ENCODE measurements around the gene PPM1H. TPM values are rescaled to one million over a fixed set of nuclear protein-coding genes. Genes with fewer than 3 reads are reported as not detected.

PPM1H gene
- total RNA-seq, 1 donor from 2014 or later = 21.6 TPM

DNA sequence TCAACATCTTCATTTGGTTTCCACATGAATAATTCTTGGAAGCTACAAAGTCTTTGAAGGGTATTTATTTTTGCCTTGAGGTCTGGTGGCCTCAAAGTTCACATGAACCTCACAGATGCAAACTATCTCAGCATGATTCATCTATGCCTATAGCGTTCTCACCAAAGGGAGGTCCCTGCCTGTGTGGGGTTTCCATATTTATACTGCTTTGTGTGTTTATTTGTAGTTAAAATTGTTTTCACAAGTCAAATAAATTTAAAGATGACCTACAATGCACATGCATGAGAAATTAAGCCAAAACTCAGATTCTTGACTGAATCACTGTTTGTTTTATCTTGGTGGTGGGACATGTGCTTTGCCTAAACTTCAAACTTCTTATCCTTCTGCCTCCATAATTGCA is 176.7 kb downstream of the PPM1H start:
- Histone ChIP-seq H3K36me3 (ENCODE audit: control insufficient read depth, insufficient read depth, low read length) (no peaks in the 10 kb centered on the region), H3K27me3 (ENCODE audit: control insufficient read depth, insufficient read depth, low read length) (no peaks in the 10 kb centered on the region), H3K4me3 (ENCODE audit: low read depth, low read length) (no peak overlapping the region)
- TF ChIP-seq, protein P1, sequence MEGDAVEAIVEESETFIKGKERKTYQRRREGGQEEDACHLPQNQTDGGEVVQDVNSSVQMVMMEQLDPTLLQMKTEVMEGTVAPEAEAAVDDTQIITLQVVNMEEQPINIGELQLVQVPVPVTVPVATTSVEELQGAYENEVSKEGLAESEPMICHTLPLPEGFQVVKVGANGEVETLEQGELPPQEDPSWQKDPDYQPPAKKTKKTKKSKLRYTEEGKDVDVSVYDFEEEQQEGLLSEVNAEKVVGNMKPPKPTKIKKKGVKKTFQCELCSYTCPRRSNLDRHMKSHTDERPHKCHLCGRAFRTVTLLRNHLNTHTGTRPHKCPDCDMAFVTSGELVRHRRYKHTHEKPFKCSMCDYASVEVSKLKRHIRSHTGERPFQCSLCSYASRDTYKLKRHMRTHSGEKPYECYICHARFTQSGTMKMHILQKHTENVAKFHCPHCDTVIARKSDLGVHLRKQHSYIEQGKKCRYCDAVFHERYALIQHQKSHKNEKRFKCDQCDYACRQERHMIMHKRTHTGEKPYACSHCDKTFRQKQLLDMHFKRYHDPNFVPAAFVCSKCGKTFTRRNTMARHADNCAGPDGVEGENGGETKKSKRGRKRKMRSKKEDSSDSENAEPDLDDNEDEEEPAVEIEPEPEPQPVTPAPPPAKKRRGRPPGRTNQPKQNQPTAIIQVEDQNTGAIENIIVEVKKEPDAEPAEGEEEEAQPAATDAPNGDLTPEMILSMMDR (IDR thresholded peaks at IDR 0.05; ENCODE audit: insufficient read depth, low read length, poor library complexity, severe bottlenecking) = no peak
- peak; percentile 18 for DNase-seq (ENCODE audit: low read depth)

DNA sequence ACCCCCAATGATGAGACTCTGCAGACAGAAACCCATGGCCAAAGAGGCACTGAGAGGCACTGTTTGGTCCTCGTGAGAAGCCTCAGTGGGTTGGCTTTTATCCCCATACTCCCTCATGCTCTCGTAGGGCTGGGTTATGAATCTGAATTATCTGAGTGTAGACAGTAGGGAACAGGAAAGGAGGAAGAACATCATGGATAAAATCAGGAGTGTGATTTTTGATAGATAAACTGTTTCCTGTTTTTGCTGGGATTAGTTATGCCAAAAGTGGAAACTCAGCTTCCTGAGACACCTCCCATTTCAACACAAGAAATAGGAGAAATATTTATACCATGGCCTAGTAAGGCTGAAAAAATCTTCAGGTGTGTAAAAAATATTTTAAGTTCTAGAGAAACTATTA is 177.9 kb downstream of the PPM1H start:
- no peaks in the 10 kb centered on the region for H3K36me3 ChIP-seq (ENCODE audit: control insufficient read depth, insufficient read depth, low read length)
- no peak for DNase-seq (ENCODE audit: low read depth)
- TF ChIP-seq, protein P1 (IDR thresholded peaks at IDR 0.05; ENCODE audit: insufficient read depth, low read length, poor library complexity, severe bottlenecking) = no peak
- H3K27me3 ChIP-seq (ENCODE audit: control insufficient read depth, insufficient read depth, low read length) = no peaks in the 10 kb centered on the region
- H3K4me3 ChIP-seq (ENCODE audit: low read depth, low read length) = no peak overlapping the region

DNA sequence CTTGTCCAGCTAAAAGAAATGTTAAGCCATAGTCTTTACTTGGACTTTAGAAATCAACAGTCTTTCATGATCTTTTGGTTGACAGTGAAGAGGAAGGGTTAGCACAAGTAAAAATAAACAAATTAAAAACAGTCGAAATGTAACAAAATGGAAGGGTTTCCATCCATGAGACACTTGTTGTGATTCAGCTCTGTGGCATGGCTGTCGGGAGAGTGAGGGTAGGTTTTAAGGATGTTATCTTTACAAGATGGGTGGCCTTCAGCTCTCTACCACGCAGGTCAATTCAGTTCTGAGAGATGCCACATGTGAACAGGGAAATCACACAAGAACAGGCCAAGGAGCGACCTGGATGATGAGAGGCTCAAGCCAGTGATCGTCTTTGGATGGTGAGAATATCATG is 180.2 kb downstream of the PPM1H start:
- no peak for DNase-seq (ENCODE audit: low read depth)
- TF ChIP-seq, protein P1 (IDR thresholded peaks at IDR 0.05; ENCODE audit: insufficient read depth, low read length, poor library complexity, severe bottlenecking) = no peak
- no peak overlapping the region for H3K4me3 ChIP-seq (ENCODE audit: low read depth, low read length)
- H3K36me3 ChIP-seq (ENCODE audit: control insufficient read depth, insufficient read depth, low read length) = no peaks in the 10 kb centered on the region
- H3K27me3 ChIP-seq (ENCODE audit: control insufficient read depth, insufficient read depth, low read length) = no peaks in the 10 kb centered on the region

DNA sequence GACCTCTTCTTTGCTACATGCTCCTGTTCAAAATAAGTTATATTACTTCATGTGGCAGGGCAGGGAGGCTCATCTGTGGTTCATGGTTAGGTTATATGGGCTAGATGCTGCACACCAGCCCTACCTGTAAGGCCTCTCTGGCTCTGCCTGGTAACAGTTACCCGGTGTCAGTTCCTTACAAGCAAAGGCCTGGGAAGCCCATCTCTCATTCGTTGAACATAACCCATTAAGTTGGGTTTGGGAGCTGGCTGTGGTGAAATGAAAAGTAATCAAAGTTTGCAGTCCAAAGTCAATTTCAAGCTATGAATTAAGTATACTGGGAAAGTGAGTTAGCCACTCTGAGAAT is 183.2 kb downstream of the PPM1H start:
- DNase-seq (ENCODE audit: low read depth) = no peak
- H3K27me3 ChIP-seq (ENCODE audit: control insufficient read depth, insufficient read depth, low read length) = no peaks in the 10 kb centered on the region
- H3K36me3 ChIP-seq (ENCODE audit: control insufficient read depth, insufficient read depth, low read length) = no peaks in the 10 kb centered on the region
- TF ChIP-seq, protein P1 (IDR thresholded peaks at IDR 0.05; ENCODE audit: insufficient read depth, low read length, poor library complexity, severe bottlenecking) = no peak
- no peak overlapping the region for H3K4me3 ChIP-seq (ENCODE audit: low read depth, low read length)

DNA sequence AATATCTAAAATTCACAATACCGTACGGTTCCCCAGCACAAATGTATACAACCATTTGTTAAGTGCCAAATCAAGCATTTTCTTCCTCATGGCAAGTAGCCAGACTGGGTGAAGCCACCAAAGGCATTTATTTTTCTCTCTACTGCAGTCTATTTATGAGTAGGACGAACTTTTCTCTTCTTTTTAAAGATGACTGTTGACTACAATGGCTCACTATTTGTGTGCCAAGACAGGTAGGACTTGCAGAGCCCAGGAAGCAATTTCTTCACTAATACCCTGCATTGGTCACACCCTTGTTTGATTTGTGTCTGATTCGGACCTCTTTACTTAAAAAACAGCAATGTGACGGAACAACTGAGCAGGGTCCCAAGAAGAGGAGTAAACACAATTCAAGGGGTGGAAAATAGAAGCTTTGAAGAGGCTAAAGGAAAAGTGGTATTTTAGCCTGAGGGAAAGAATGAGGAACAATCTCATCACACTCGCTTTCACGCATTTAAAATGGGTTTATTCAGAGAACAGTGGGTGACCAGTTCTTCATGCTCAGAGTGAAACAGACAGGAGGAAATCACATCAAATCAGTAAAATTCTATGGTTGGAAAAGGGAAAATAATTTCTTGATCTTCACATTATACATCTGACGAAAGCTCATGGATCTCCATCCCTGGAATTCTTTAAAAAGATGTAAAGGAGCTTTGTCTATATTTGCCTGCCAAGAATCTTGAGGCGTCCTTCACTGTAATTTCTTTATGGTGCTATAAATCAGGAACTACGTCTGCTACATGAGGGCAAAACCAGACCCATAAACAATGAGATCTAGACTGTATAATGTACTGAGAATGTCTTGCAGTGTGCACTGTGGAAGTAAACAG is 183.8 kb downstream of the PPM1H start:
- H3K27me3 ChIP-seq (ENCODE audit: control insufficient read depth, insufficient read depth, low read length) = no peaks in the 10 kb centered on the region
- no peaks in the 10 kb centered on the region for H3K36me3 ChIP-seq (ENCODE audit: control insufficient read depth, insufficient read depth, low read length)
- TF ChIP-seq, protein P1 (IDR thresholded peaks at IDR 0.05; ENCODE audit: insufficient read depth, low read length, poor library complexity, severe bottlenecking) = no peak
- DNase-seq (ENCODE audit: low read depth) = no peak
- no peak overlapping the region for H3K4me3 ChIP-seq (ENCODE audit: low read depth, low read length)

DNA sequence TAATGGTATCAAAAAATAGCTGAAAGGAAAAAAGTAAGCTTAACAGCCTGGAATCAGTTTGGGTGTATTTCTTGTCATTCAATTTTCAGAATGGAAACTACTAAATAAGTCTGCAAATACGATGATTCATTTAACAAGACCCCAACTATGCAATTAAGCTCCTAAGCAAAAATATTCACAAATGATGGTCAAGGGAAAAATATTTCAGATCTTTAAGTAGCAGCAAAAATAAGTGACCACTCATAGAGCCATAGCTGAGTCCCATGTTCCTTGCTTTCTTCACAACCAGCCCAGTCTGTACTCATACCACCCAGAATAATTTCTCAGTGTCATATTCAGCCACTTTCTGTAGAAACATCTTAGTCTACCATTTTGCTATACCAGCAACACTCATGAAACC is 185.4 kb downstream of the PPM1H start:
- no peaks in the 10 kb centered on the region for H3K27me3 ChIP-seq (ENCODE audit: control insufficient read depth, insufficient read depth, low read length)
- no peak for DNase-seq (ENCODE audit: low read depth)
- no peaks in the 10 kb centered on the region for H3K36me3 ChIP-seq (ENCODE audit: control insufficient read depth, insufficient read depth, low read length)
- no peak overlapping the region for H3K4me3 ChIP-seq (ENCODE audit: low read depth, low read length)
- TF ChIP-seq, protein P1 (IDR thresholded peaks at IDR 0.05; ENCODE audit: insufficient read depth, low read length, poor library complexity, severe bottlenecking) = no peak

Data from kidney epithelial cell (primary cell).